Measurements from ENCODE around the gene ACSL5. TPM values are rescaled to one million over a fixed set of nuclear protein-coding genes. Genes with fewer than 3 reads are reported as not detected.

The ACSL5 gene
- total RNA-seq, 4 donors from 2014 or later, result 6.8 to 17.0 (median 10.0) TPM

GRCh38 chr10:112362833-112363232, 11.1 kb upstream of the ACSL5 start:
- Histone ChIP-seq H3K27ac (no peak overlapping the region), H3K27me3 (no peaks in the 10 kb centered on the region), H3K9me3 (no peaks in the 10 kb centered on the region), H3K36me3 (no peaks in the 10 kb centered on the region), H3K4me1 (peaks cover 4 to 8% of the 10 kb centered on the region in 2 donors), H3K4me3 (replicated peaks in 1 of 3) (no peak overlapping the region)
- intact Hi-C loops (cut with DNase I), result no loop called here
- no peak for DNase-seq
- TF ChIP-seq, protein P1, sequence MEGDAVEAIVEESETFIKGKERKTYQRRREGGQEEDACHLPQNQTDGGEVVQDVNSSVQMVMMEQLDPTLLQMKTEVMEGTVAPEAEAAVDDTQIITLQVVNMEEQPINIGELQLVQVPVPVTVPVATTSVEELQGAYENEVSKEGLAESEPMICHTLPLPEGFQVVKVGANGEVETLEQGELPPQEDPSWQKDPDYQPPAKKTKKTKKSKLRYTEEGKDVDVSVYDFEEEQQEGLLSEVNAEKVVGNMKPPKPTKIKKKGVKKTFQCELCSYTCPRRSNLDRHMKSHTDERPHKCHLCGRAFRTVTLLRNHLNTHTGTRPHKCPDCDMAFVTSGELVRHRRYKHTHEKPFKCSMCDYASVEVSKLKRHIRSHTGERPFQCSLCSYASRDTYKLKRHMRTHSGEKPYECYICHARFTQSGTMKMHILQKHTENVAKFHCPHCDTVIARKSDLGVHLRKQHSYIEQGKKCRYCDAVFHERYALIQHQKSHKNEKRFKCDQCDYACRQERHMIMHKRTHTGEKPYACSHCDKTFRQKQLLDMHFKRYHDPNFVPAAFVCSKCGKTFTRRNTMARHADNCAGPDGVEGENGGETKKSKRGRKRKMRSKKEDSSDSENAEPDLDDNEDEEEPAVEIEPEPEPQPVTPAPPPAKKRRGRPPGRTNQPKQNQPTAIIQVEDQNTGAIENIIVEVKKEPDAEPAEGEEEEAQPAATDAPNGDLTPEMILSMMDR (IDR thresholded peaks at IDR 0.05), result no peak
- no peak for TF ChIP-seq POLR2A (IDR thresholded peaks at IDR 0.05)
- WGBS, 2 donors, result 73 to 76% methylated on average over 8 of the region's 8 CpGs

DNA sequence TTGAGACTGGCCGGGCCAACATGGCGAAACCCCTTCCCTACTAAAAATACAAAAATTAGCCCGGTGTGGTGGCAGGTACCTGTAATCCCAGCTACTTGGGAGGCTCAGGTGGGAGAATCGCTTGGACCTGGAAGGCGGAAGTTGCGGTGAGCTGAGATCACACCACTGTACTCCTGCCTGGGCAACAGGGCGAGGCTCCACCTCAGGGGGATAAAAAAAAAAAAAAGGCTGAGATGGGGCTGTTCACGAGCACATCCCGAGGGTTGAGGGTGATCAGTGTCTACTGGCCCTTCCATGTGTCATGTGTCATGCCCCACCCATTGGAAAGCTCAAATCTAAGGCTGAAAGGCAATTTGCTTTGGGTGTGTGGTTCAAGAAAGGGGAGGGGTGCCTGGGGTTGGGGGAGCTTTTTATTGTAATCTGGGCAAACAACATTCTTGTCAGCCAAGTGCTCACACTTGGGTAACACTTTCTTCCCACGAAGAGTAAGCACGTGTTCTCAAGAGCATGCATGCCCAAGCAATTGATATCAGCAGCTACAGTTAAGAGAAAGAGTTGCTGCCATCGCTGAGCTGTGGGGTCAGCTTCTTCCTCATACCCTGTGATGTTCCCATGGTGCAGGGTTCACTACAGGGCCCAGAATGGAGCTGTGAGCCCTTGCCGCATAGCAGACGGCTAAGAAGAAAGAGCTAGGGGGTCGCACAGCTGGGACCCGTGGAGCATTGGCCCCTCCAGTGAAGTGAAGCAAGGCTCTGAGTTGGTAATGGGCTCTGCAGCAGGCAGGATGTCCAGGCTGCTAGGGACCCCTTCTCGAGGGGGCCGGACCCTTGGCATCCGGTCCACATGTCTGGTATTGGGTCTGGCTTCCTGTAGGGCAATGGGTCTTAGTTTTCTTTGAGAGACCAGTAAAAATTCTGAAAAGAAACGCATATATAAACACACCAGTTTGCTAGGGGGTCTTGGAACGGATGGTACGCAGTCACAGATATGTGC, 9.9 kb upstream of the ACSL5 start:
- Histone ChIP-seq H3K4me1 (peaks cover 4 to 8% of the 10 kb centered on the region in 2 donors), H3K27ac (no peak overlapping the region), H3K4me3 (replicated peaks in 1 of 3) (no peak overlapping the region), H3K9me3 (no peaks in the 10 kb centered on the region), H3K36me3 (no peaks in the 10 kb centered on the region), H3K27me3 (no peaks in the 10 kb centered on the region)
- intact Hi-C loops (cut with DNase I), result no loop called here
- DNase-seq, result no peak
- TF ChIP-seq, protein P1 (IDR thresholded peaks at IDR 0.05), result no peak
- no peak for TF ChIP-seq POLR2A (IDR thresholded peaks at IDR 0.05)
- WGBS, 2 donors, result 86% methylated on average over 21 to 22 of the region's 22 CpGs

GRCh38 chr10:112365014-112365432, 8.9 kb upstream of the ACSL5 start:
- peaks cover 4 to 8% of the 10 kb centered on the region in 2 donors for H3K4me1 ChIP-seq
- 92 to 95% methylated on average over 6 of the region's 6 CpGs for WGBS, 2 donors
- H3K27ac ChIP-seq, result no peak overlapping the region

GRCh38 chr10:112365451-112365850, 8.5 kb upstream of the ACSL5 start:
- WGBS, 2 donors, result 92 to 94% methylated on average over 6 of the region's 6 CpGs
- Histone ChIP-seq H3K4me3 (replicated peaks in 1 of 3) (no peak overlapping the region), H3K27ac (no peak overlapping the region), H3K4me1 (peaks cover 4 to 8% of the 10 kb centered on the region in 2 donors), H3K27me3 (no peaks in the 10 kb centered on the region), H3K36me3 (no peaks in the 10 kb centered on the region), H3K9me3 (no peaks in the 10 kb centered on the region)
- intact Hi-C loops (cut with DNase I), result no loop called here
- DNase-seq, result no peak
- no peak for TF ChIP-seq POLR2A (IDR thresholded peaks at IDR 0.05)
- TF ChIP-seq, protein P1 (IDR thresholded peaks at IDR 0.05), result no peak

More at GRCh38 chr10:112365014-112365432, 8.9 kb upstream of the ACSL5 start:
- H3K4me3 ChIP-seq (replicated peaks in 1 of 3), result no peak overlapping the region
- TF ChIP-seq, protein P1 (IDR thresholded peaks at IDR 0.05), result no peak
- no peak for TF ChIP-seq POLR2A (IDR thresholded peaks at IDR 0.05)
- H3K27me3 ChIP-seq, result no peaks in the 10 kb centered on the region
- H3K9me3 ChIP-seq, result no peaks in the 10 kb centered on the region
- no peaks in the 10 kb centered on the region for H3K36me3 ChIP-seq
- DNase-seq, result no peak
- intact Hi-C loops (cut with DNase I), result no loop called here

GRCh38 chr10:112366992-112367391, 6.9 kb upstream of the ACSL5 start:
- intact Hi-C loops (cut with DNase I), result no loop called here
- 84 to 85% methylated on average over 3 of the region's 3 CpGs for WGBS, 2 donors
- no peaks in the 10 kb centered on the region for H3K9me3 ChIP-seq

More at GRCh38 chr10:112366992-112367391, 6.9 kb upstream of the ACSL5 start:
- H3K36me3 ChIP-seq, result no peaks in the 10 kb centered on the region
- no peak for DNase-seq
- H3K4me3 ChIP-seq (replicated peaks in 1 of 3), result no peak overlapping the region
- TF ChIP-seq, protein P1 (IDR thresholded peaks at IDR 0.05), result no peak
- no peak for TF ChIP-seq POLR2A (IDR thresholded peaks at IDR 0.05)
- H3K27ac ChIP-seq, result no peak overlapping the region
- peaks cover 1 to 7% of the 10 kb centered on the region in 2 donors for H3K4me1 ChIP-seq
- no peaks in the 10 kb centered on the region for H3K27me3 ChIP-seq
